ENCODE results near the gene SIM2. TPM values are rescaled to one million over a fixed set of nuclear protein-coding genes. Genes with fewer than 3 reads are reported as not detected.

The SIM2 gene
- total and polyA plus RNA-seq, 2 of the 13 experiments (the other 11 are each of a cell fraction or from before 2014, with no cell fraction given): 0.36 to 0.53 TPM

DNA sequence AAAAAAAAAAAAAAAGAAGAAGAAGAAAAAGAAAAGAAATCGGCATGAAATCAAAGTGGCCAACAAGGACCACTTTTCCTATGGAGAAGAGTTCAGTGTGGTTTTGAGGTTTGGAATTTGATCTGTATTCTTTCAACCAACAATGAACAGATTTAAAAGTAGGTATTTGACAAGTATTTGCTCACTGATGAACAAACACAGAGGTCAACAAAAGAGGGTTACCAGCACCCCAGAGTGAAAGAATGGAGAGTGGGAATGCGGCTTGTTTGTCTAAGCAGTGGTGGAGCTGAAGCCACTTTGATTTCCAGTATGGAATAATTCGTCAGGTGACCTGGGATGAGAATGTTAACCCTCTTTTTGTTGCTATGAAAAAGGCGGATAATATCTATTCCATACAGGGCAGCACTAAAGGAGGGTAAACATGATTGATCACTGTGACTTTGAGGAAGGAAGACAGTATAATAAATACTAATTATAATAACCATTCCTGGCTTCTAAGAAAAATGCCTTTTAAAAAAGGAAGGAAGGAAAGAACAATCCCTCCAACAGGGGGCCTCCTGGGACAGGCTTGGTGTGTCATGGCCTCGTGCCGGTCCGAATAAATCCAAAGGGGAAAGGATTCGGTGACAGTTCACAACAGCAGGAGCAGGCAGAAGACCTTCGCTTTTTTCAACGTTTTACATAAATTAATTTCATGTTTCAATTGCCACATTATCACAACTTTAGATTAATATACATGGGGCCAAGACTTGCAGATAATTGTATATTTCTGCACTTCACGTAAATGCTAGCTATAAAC is 37.2 kb upstream of the SIM2 start (continued):
- TF ChIP-seq, protein P1, sequence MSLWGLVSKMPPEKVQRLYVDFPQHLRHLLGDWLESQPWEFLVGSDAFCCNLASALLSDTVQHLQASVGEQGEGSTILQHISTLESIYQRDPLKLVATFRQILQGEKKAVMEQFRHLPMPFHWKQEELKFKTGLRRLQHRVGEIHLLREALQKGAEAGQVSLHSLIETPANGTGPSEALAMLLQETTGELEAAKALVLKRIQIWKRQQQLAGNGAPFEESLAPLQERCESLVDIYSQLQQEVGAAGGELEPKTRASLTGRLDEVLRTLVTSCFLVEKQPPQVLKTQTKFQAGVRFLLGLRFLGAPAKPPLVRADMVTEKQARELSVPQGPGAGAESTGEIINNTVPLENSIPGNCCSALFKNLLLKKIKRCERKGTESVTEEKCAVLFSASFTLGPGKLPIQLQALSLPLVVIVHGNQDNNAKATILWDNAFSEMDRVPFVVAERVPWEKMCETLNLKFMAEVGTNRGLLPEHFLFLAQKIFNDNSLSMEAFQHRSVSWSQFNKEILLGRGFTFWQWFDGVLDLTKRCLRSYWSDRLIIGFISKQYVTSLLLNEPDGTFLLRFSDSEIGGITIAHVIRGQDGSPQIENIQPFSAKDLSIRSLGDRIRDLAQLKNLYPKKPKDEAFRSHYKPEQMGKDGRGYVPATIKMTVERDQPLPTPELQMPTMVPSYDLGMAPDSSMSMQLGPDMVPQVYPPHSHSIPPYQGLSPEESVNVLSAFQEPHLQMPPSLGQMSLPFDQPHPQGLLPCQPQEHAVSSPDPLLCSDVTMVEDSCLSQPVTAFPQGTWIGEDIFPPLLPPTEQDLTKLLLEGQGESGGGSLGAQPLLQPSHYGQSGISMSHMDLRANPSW (CRISPR knock-in tag; IDR thresholded peaks at IDR 0.05; ENCODE audit: borderline replicate concordance): no peak
- TF ChIP-seq ZNF841 (CRISPR knock-in tag; IDR thresholded peaks at IDR 0.05; ENCODE audit: borderline replicate concordance) (no peak), NRL (CRISPR knock-in tag; IDR thresholded peaks at IDR 0.05; ENCODE audit: borderline replicate concordance) (no peak), ZSCAN31 (CRISPR knock-in tag; IDR thresholded peaks at IDR 0.05; ENCODE audit: low read depth) (no peak), NR2C2 (CRISPR knock-in tag; IDR thresholded peaks at IDR 0.05; ENCODE audit: borderline replicate concordance) (no peak), SSRP1 (CRISPR knock-in tag; IDR thresholded peaks at IDR 0.05) (no peak), TSC22D2 (CRISPR knock-in tag; IDR thresholded peaks at IDR 0.05; ENCODE audit: borderline replicate concordance) (no peak), ARNT2 (CRISPR knock-in tag; IDR thresholded peaks at IDR 0.05; ENCODE audit: low read depth) (0 out of 2 replicates have a peak, but pooled peaks have one; percentile 6), RBFOX2 (IDR thresholded peaks at IDR 0.05; ENCODE audit: low read depth, low read length) (no peak), ZNF878 (CRISPR knock-in tag; IDR thresholded peaks at IDR 0.05) (no peak), MXI1 (IDR thresholded peaks at IDR 0.05; ENCODE audit: borderline replicate concordance, low read depth, low read length) (no peak), ZNF432 (CRISPR knock-in tag; IDR thresholded peaks at IDR 0.05; ENCODE audit: borderline replicate concordance) (no peak), CBX1 (IDR thresholded peaks at IDR 0.05; ENCODE audit: low read depth) (no peak), SETDB1 (CRISPR knock-in tag; IDR thresholded peaks at IDR 0.05; ENCODE audit: borderline replicate concordance) (no peak), ZNF589 (CRISPR knock-in tag; conservative IDR thresholded peaks at IDR 0.05) (no peak), MEIS2 (CRISPR knock-in tag; IDR thresholded peaks at IDR 0.05) (no peak), AHR (CRISPR knock-in tag; IDR thresholded peaks at IDR 0.05) (no peak), ZNF572 (CRISPR knock-in tag; IDR thresholded peaks at IDR 0.05) (no peak), ZNF792 (CRISPR knock-in tag; IDR thresholded peaks at IDR 0.05) (no peak)
- TF ChIP-seq, protein P2, sequence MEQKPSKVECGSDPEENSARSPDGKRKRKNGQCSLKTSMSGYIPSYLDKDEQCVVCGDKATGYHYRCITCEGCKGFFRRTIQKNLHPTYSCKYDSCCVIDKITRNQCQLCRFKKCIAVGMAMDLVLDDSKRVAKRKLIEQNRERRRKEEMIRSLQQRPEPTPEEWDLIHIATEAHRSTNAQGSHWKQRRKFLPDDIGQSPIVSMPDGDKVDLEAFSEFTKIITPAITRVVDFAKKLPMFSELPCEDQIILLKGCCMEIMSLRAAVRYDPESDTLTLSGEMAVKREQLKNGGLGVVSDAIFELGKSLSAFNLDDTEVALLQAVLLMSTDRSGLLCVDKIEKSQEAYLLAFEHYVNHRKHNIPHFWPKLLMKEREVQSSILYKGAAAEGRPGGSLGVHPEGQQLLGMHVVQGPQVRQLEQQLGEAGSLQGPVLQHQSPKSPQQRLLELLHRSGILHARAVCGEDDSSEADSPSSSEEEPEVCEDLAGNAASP (CRISPR knock-in tag; IDR thresholded peaks at IDR 0.05; ENCODE audit: borderline replicate concordance): 0 out of 2 replicates have a peak, but pooled peaks have one; percentile 37
- TF ChIP-seq, protein P3, sequence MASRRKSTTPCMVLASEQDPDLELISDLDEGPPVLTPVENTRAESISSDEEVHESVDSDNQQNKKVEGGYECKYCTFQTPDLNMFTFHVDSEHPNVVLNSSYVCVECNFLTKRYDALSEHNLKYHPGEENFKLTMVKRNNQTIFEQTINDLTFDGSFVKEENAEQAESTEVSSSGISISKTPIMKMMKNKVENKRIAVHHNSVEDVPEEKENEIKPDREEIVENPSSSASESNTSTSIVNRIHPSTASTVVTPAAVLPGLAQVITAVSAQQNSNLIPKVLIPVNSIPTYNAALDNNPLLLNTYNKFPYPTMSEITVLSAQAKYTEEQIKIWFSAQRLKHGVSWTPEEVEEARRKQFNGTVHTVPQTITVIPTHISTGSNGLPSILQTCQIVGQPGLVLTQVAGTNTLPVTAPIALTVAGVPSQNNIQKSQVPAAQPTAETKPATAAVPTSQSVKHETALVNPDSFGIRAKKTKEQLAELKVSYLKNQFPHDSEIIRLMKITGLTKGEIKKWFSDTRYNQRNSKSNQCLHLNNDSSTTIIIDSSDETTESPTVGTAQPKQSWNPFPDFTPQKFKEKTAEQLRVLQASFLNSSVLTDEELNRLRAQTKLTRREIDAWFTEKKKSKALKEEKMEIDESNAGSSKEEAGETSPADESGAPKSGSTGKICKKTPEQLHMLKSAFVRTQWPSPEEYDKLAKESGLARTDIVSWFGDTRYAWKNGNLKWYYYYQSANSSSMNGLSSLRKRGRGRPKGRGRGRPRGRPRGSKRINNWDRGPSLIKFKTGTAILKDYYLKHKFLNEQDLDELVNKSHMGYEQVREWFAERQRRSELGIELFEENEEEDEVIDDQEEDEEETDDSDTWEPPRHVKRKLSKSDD (CRISPR knock-in tag; IDR thresholded peaks at IDR 0.05; ENCODE audit: low read depth): no peak
- TF ChIP-seq, protein P4, sequence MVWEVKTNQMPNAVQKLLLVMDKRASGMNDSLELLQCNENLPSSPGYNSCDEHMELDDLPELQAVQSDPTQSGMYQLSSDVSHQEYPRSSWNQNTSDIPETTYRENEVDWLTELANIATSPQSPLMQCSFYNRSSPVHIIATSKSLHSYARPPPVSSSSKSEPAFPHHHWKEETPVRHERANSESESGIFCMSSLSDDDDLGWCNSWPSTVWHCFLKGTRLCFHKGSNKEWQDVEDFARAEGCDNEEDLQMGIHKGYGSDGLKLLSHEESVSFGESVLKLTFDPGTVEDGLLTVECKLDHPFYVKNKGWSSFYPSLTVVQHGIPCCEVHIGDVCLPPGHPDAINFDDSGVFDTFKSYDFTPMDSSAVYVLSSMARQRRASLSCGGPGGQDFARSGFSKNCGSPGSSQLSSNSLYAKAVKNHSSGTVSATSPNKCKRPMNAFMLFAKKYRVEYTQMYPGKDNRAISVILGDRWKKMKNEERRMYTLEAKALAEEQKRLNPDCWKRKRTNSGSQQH (CRISPR knock-in tag; IDR thresholded peaks at IDR 0.05; ENCODE audit: low read depth): no peak

Measured in HepG2 (cell line).